SK-N-SH treated with all-trans-retinoic acid at 6 μM for 48 hours (cell line): ENCODE results near the gene RASSF9.

Experiments used
- TOX ChIP-seq: fragments of 250-450 bp; sonication (Bioruptor Pico); IDR thresholded peaks from 2 replicates; pipeline ENCODE4 v1.8.0; 2021; ENCODE audit warnings: mild to moderate bottlenecking, moderate library complexity, borderline replicate concordance
- ZNF565 ChIP-seq: fragments of 450-650 bp; formaldehyde crosslinking; conservative IDR thresholded peaks from 2 replicates; pipeline ENCODE4 v1.5.0; 2020; ENCODE audit warnings: low read depth, mild to moderate bottlenecking, moderate library complexity
- ZNF8 ChIP-seq: fragments of 450-650 bp; formaldehyde crosslinking; IDR thresholded peaks from 2 replicates; pipeline ENCODE4 v1.5.0; 2020; ENCODE audit warnings: mild to moderate bottlenecking, moderate library complexity
- TF ChIP-seq, protein P1 (sequence below): fragments of 250-450 bp; sonication (Bioruptor Pico); IDR thresholded peaks from 2 replicates; pipeline ENCODE4 v1.8.0; 2020; ENCODE audit warnings: mild to moderate bottlenecking, moderate library complexity, borderline replicate concordance

DNA sequence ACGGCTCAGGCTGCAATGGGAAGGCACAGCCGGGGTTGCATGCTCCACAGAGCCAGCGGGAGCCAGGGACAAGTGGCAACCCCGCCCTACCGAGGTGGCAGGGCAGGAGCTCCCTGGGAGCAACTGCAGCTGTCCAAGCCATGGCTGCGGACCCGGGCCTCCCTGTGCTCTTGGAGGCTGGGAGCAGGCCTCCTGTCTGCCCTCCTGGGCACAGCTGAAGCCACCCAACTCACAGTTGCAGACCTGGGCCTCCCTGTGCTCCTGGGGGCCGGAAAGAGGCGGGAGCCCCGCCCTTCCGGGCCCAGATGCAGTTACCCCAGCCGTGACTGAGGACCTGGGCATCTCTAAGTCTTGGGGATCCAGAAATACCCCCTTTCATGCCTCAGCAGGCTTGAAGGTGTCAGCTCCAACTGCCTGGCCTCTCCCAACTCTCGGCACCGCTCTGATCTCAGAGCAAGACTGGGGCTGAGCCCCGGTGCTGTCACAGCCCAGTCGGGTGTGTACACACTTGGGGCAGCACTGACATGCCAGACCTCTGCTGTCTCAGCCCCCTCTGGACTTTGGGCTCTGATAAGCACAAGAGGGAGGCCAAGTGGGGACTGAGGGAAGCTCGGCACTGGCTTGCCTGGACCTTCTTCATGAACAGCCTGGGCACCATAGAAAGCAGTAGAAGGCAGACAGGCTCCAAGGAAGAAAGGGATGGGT, 7.5 kb upstream of the RASSF9 start:
- no peak for TF ChIP-seq ZNF565 (CRISPR knock-in tag)
- TF ChIP-seq, protein P1, sequence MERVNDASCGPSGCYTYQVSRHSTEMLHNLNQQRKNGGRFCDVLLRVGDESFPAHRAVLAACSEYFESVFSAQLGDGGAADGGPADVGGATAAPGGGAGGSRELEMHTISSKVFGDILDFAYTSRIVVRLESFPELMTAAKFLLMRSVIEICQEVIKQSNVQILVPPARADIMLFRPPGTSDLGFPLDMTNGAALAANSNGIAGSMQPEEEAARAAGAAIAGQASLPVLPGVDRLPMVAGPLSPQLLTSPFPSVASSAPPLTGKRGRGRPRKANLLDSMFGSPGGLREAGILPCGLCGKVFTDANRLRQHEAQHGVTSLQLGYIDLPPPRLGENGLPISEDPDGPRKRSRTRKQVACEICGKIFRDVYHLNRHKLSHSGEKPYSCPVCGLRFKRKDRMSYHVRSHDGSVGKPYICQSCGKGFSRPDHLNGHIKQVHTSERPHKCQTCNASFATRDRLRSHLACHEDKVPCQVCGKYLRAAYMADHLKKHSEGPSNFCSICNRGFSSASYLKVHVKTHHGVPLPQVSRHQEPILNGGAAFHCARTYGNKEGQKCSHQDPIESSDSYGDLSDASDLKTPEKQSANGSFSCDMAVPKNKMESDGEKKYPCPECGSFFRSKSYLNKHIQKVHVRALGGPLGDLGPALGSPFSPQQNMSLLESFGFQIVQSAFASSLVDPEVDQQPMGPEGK (CRISPR knock-in tag), result no peak
- TF ChIP-seq ZNF8 (CRISPR knock-in tag), result no peak
- no peak for TF ChIP-seq TOX (CRISPR knock-in tag)
